Pancreas (tissue), 10 donors: ENCODE data around the gene KDM8. TPM values are rescaled to one million over a fixed set of nuclear protein-coding genes. Genes with fewer than 3 reads are reported as not detected.

ENCODE experiments used
- ATAC-seq, 4 donors: fragments of 200-7000 bp; cut with Tn5 transposase; one replicate each; pipeline versions ENCODE4 v1.8.0 to v1.9.1; 2020; ENCODE audit warnings: mild to moderate bottlenecking in 4 of 4, moderate library complexity in 4 of 4
- DNase-seq, 6 donors: peaks; one replicate each; pipeline ENCODE4 v3.0.0-alpha.2; 2020
- FAIRE-seq: peaks from 2 replicates; lab custom pipeline; 2012; peaks lifted over from hg19 to GRCh38; lab: Jason Lieb, UNC
- H3K27ac ChIP-seq, 4 donors: fragments of 200-600 bp; sonication (generic); 1 replicate in 3 of 4; 2 replicates in 1 of 4; pipeline versions ENCODE4 v1.5.0 to v1.8.0; 2020
- H3K27me3 ChIP-seq, 4 donors: fragments of 200-600 bp; one replicate each; pipeline ENCODE4 v1.8.0; 2021
- H3K36me3 ChIP-seq, 3 donors: fragments of 200-600 bp; sonication (generic) in 1 of 3; one replicate each; pipeline versions ENCODE4 v1.5.0 to v1.8.0; 2020 to 2021
- H3K4me1 ChIP-seq, 3 donors: fragments of 200-600 bp; one replicate each; pipeline ENCODE4 v1.8.0; 2021
- H3K4me3 ChIP-seq, 4 donors: fragments of 200-600 bp; sonication (generic) in 2 of 4; one replicate each; pipeline versions ENCODE4 v1.5.0 to v1.8.0; 2020 to 2021
- H3K9me3 ChIP-seq, 4 donors: fragments of 200-600 bp; one replicate each; pipeline ENCODE4 v1.8.0; 2021
- WGBS, 2 donors: extraction: QIAGEN DNeasy Blood & Tissue Kit; methylation state at CpG; one replicate each; pipeline ENCODE4 v1.1.7; 2013; 5-methylcytosine and 5-hydroxymethylcytosine counted together
- intact Hi-C, 3 donors: fragments of 100-400 bp; cut with DNase I; formaldehyde crosslinking; loops; one replicate each; pipeline versions ENCODE4 v1.11.1 to v1.14.2; 2022
- polyA plus RNA-seq, 2 donors: library from polyadenylated mRNA; stranded (reverse); fragments of 200-250 nt; gene quantifications; one replicate each; pipeline ENCODE4 v1.2.3, GENCODE V29; 2013
- total RNA-seq, 6 donors: library from RNA; stranded (reverse); fragmentation: NEBNext Ultra II Directional in 4 of 6; extraction: Animal tissue kit (Norgen Biotek cat#: 25700) in 4 of 6; gene quantifications; one replicate each; pipeline versions ENCODE4 v1.2.1 to v1.2.4, GENCODE V29; 2021 to 2023
- TF ChIP-seq, protein P1 (sequence below), 4 donors: fragments of 200-600 bp; sonication (generic) in 3 of 4; IDR thresholded peaks; one replicate each; pipeline versions ENCODE4 v1.5.0 to v1.8.0; 2021; ENCODE audit warnings: antibody characterized with exemption in 4 of 4
- donor health status: healthy with polysubstance abuse.
- donor health status: DM: no; HTN: no; CAD: no; lungs with moderate emphysema.
- donor health status: DM: no; HTN: no; CAD: no.
- donor health status: control.
- donor health status: control.
- donor health status: Bipolar disorder and iron deficiency.
- donor health status: DM: yes; HTN: yes; CAD: no.
- donor health status: DM: no; HTN: no; CAD: no.
- donor health status: DM: no; HTN: no; CAD: no.
- donor health status: DM: yes; HTN: yes; CAD: no.

The KDM8 gene
- total and polyA plus RNA-seq, 8 donors: 4.7 to 17.7 (median 6.8) TPM

DNA sequence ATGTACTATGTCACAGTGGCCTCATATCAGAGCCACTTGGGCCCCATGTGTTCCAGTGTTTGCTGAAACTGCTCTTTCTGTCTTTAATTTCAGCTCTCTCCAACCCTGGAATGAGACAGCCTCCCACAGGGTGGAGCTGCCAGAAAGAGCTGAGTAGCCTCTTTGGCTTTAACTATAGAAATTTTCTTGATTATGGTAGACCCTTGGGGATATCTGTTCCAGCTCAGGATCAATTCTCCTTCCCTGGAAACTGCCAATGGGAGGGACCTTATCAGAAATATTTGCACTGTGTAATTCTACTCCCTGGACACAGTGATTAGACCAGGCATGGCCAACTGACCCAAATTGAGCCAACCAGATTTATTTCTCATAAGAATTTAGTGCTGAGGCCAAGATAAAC, 39.0 kb upstream of the KDM8 start:
- peaks cover 0 to 4% (median 0%) of the 10 kb centered on the region in 3 donors for H3K4me1 ChIP-seq
- ATAC-seq: peak; percentile 22 to 60 (median 51)
- no peaks in the 10 kb centered on the region for H3K36me3 ChIP-seq
- DNase-seq: peak in 1 of 6 donors; percentile 9
- TF ChIP-seq, protein P1, sequence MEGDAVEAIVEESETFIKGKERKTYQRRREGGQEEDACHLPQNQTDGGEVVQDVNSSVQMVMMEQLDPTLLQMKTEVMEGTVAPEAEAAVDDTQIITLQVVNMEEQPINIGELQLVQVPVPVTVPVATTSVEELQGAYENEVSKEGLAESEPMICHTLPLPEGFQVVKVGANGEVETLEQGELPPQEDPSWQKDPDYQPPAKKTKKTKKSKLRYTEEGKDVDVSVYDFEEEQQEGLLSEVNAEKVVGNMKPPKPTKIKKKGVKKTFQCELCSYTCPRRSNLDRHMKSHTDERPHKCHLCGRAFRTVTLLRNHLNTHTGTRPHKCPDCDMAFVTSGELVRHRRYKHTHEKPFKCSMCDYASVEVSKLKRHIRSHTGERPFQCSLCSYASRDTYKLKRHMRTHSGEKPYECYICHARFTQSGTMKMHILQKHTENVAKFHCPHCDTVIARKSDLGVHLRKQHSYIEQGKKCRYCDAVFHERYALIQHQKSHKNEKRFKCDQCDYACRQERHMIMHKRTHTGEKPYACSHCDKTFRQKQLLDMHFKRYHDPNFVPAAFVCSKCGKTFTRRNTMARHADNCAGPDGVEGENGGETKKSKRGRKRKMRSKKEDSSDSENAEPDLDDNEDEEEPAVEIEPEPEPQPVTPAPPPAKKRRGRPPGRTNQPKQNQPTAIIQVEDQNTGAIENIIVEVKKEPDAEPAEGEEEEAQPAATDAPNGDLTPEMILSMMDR (IDR thresholded peaks at IDR 0.05): no peak
- no peak overlapping the region for H3K27ac ChIP-seq
- H3K9me3 ChIP-seq: no peaks in the 10 kb centered on the region
- FAIRE-seq: no peak
- intact Hi-C loops: no loop called here
- H3K27me3 ChIP-seq: no peaks in the 10 kb centered on the region
- no peak overlapping the region for H3K4me3 ChIP-seq

DNA sequence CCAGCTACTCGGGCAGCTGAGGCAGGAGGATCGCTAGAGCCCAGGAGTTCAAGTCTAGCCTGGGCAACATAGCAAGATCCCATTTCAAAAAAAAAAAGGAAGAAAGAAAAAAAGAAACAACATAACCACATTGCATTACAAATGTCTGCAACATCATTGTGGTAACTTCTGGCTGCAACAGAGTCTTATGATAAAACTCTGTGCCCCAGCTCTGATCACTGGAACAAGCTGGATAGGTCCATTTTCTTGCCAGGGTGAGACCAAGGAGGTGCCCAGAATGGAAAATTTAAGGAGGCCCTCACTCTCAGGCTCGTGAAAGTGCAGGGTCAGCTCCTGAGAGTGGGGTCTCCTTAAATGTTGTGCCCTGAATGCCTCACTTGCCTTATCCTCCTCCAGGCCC, 37.8 kb upstream of the KDM8 start:
- no peak for DNase-seq
- no peak overlapping the region for H3K4me3 ChIP-seq
- no peak overlapping the region for H3K27ac ChIP-seq
- no peak for FAIRE-seq
- peaks cover 0 to 4% (median 0%) of the 10 kb centered on the region in 3 donors for H3K4me1 ChIP-seq
- no peaks in the 10 kb centered on the region for H3K36me3 ChIP-seq
- TF ChIP-seq, protein P1 (IDR thresholded peaks at IDR 0.05): no peak
- no peak for ATAC-seq
- no peaks in the 10 kb centered on the region for H3K9me3 ChIP-seq
- 92 to 100% methylated on average over 3 of the region's 3 CpGs for WGBS, 2 donors
- no peaks in the 10 kb centered on the region for H3K27me3 ChIP-seq
- intact Hi-C loops: loop anchor here in 1 of 3 donors (5.0 kb wide), 1 partner anchor 297 kb away; no protein-coding TSS in a partner anchor

DNA sequence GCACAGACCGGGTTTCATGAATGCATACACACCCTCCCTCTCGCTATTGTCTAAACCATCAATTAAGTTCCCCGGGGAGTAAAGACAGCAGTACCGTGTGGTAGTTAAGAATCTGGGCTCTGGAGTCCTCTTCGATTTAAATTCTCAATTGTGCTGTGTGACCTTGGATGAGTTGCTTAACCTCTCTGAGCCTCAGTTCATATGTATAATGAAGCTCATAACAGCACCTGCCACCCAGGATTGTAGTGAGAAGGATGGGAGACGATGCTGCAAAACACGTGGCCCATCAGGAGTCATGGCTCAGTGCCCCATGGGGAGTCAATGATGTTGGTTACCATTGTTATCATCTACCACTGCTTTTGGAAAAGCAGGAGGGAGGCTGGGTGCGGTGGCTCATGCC, 34.5 kb upstream of the KDM8 start:
- intact Hi-C loops: loop anchor here in 1 of 3 donors (5.0 kb wide), 1 partner anchor 294 kb away; no protein-coding TSS in a partner anchor
- H3K27ac ChIP-seq: no peak overlapping the region
- TF ChIP-seq, protein P1 (IDR thresholded peaks at IDR 0.05): no peak
- no peaks in the 10 kb centered on the region for H3K27me3 ChIP-seq
- H3K4me1 ChIP-seq: peaks cover 0 to 4% (median 0%) of the 10 kb centered on the region in 3 donors
- no peak overlapping the region for H3K4me3 ChIP-seq
- DNase-seq (no peak), FAIRE-seq (no peak), ATAC-seq (no peak)
- no peaks in the 10 kb centered on the region for H3K9me3 ChIP-seq
- WGBS, 2 donors: 57 to 68% methylated on average over 8 of the region's 8 CpGs
- H3K36me3 ChIP-seq: no peaks in the 10 kb centered on the region

DNA sequence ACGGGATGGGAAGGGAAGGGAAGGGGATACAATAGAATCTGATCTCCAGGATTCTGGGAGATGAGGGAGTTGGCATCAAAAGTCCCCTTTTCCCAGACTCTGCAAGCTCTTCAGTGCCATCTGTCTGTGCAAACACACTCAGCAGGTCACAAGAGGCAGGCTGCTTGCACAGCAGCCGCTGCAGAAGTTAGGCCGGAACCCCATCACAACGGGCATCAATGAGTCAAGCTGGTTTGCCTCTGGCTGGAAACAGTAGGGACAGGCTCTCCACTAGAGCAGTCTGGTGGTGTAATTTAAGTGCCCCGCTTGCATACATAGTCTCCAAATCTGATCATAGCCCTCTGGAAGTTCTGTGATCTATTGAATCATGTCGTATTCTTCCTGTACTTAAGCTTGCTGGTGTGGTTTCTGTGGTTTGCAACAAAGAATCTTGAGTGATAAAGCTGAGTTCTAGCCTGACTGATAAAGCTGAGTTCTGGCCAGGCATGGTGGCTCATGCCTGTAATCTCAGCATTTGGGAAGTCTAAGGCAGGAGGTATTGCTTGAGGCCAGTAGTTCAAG, 33.7 kb upstream of the KDM8 start:
- DNase-seq (no peak), FAIRE-seq (no peak), ATAC-seq (peak in 3 of 4 donors; percentile 48 to 54 (median 50))
- Histone ChIP-seq H3K4me1 (no peaks in the 10 kb centered on the region), H3K27me3 (no peaks in the 10 kb centered on the region), H3K9me3 (no peaks in the 10 kb centered on the region), H3K27ac (no peak overlapping the region), H3K36me3 (no peaks in the 10 kb centered on the region), H3K4me3 (no peak overlapping the region)
- 39 to 46% methylated on average over 6 of the region's 6 CpGs for WGBS, 2 donors
- intact Hi-C loops: loop anchor here in 2 of 3 donors (5.0 to 10.0 kb wide), 2 partner anchors 195 to 293 kb away; no protein-coding TSS in a partner anchor
- TF ChIP-seq, protein P1 (IDR thresholded peaks at IDR 0.05): no peak

DNA sequence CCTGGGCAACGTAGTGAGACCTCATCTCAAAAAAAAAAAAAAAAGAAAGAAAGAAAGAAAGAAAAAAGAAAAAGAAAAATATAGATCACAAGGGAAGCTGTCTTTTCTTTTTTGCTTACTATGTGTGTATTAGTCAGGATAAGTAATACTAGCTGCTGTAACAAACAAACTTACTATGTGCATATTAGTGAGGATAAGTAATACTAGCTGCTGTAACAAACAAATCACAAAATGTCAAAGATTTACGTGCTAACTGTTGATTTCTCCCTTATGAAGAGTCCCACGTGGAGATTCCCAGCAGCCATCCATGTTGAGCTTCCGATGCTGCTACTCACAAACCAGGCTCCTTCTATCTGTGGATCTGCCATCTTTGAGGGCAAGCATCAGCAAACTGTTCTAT, 31.7 kb upstream of the KDM8 start:
- no peaks in the 10 kb centered on the region for H3K36me3 ChIP-seq
- DNase-seq (no peak), FAIRE-seq (no peak), ATAC-seq (no peak)
- no peak overlapping the region for H3K4me3 ChIP-seq
- H3K4me1 ChIP-seq: no peaks in the 10 kb centered on the region
- H3K27ac ChIP-seq: no peak overlapping the region
- TF ChIP-seq, protein P1 (IDR thresholded peaks at IDR 0.05): no peak
- WGBS, 2 donors: 48 to 80% methylated on average over 4 of the region's 4 CpGs
- no peaks in the 10 kb centered on the region for H3K9me3 ChIP-seq
- no peaks in the 10 kb centered on the region for H3K27me3 ChIP-seq
- intact Hi-C loops: loop anchor here in 1 of 3 donors (10.0 kb wide), 1 partner anchor 193 kb away; no protein-coding TSS in a partner anchor
